SK-N-SH (cell line): Measurements from ENCODE around the gene TRANK1. TPM values are rescaled to one million over a fixed set of nuclear protein-coding genes. Genes with fewer than 3 reads are reported as not detected.
A peak's percentile ranks its signal among the peaks of the same experiment; 100 is the strongest.

Experiments
- CTCF ChIA-PET: fragments of 300-600, 350-600 bp; formaldehyde crosslinking; extraction: SDS; loops from one replicate; lab custom pipeline; 2021; lab: Yijun Ruan, JAX
- POLR2A ChIA-PET: fragments of 350-600 bp; sonication (Branson Sonifier 250); formaldehyde crosslinking; extraction: SDS; loops from one replicate; lab custom pipeline; 2020; ENCODE audit warnings: antibody characterized with exemption, inconsistent platforms; lab: Yijun Ruan, JAX
- DNase-seq: peaks from one replicate; pipeline ENCODE4 v3.0.0; 2012
- H2AFZ ChIP-seq: fragments of 200-600 bp; sonication (generic); 2 replicates; pipeline ENCODE4 v1.8.1; 2016; ENCODE audit warnings: antibody characterized with exemption, mild to moderate bottlenecking, low read depth
- H3F3A ChIP-seq: fragments of 200-600 bp; sonication (generic); replicated peaks from 2 replicates; pipeline ENCODE3; 2016; ENCODE audit warnings: antibody characterized with exemption, mild to moderate bottlenecking; ENCODE audit not compliant: insufficient read depth
- H3K27ac ChIP-seq, 2 experiments: fragments of 200-500 bp in 1 of 2; fragments of 200-600 bp in 1 of 2; sonication (Bioruptor generic) in 1 of 2; sonication (generic), shearing (Covaris generic) in 1 of 2; 2 replicates each; pipeline versions ENCODE4 v1.5.1 to v1.6.1; 2014 to 2016; ENCODE audit warnings: low read depth in 2 of 2, inconsistent platforms in 1 of 2, low read length in 1 of 2, mild to moderate bottlenecking in 1 of 2, mixed read lengths in 1 of 2
- H3K27me3 ChIP-seq: fragments of 200-600 bp; sonication (generic), shearing (Covaris generic); 2 replicates; pipeline ENCODE4 v1.6.1; 2016; ENCODE audit warnings: mixed run types; ENCODE audit not compliant: insufficient read depth
- H3K36me3 ChIP-seq, 2 experiments: fragments of 200-500 bp in 1 of 2; fragments of 200-600 bp in 1 of 2; sonication (Bioruptor generic) in 1 of 2; sonication (generic) in 1 of 2; replicated peaks in 1 of 2; 2 replicates each; pipeline versions ENCODE3 to v1.5.1; 2014 to 2016; ENCODE audit warnings: low read length in 1 of 2, mild to moderate bottlenecking in 1 of 2; ENCODE audit not compliant: insufficient read depth in 2 of 2, control insufficient read depth in 1 of 2
- H3K4me1 ChIP-seq, 2 experiments: fragments of 200-500 bp in 1 of 2; fragments of 200-600 bp in 1 of 2; sonication (Bioruptor generic) in 1 of 2; sonication (generic), shearing (Covaris generic) in 1 of 2; 2 replicates each; pipeline versions ENCODE4 v1.5.1 to v1.6.1; 2014 to 2016; ENCODE audit warnings: low read depth in 1 of 2, low read length in 1 of 2, mixed run types in 1 of 2; ENCODE audit not compliant: insufficient read depth in 2 of 2, control insufficient read depth in 1 of 2
- H3K4me2 ChIP-seq: fragments of 200-600 bp; sonication (generic), shearing (Covaris generic); 2 replicates; pipeline ENCODE4 v1.6.1; 2017; ENCODE audit warnings: mixed run types
- H3K4me3 ChIP-seq, 2 experiments: fragments of 200-500 bp in 1 of 2; fragments of 200-600 bp in 1 of 2; sonication (Bioruptor generic) in 1 of 2; sonication (generic), shearing (Covaris generic) in 1 of 2; 2 replicates each; pipeline versions ENCODE4 v1.5.1 to v1.8.1; 2014 to 2016; ENCODE audit warnings: low read depth in 2 of 2, inconsistent platforms in 1 of 2, low read length in 1 of 2, mild to moderate bottlenecking in 1 of 2, mixed read lengths in 1 of 2, moderate library complexity in 1 of 2
- H3K79me2 ChIP-seq: fragments of 200-600 bp; sonication (generic); 2 replicates; pipeline ENCODE4 v1.8.1; 2017; ENCODE audit warnings: mild to moderate bottlenecking; ENCODE audit not compliant: insufficient read depth
- H3K9ac ChIP-seq: fragments of 200-600 bp; sonication (generic); 2 replicates; pipeline ENCODE4 v1.6.1; 2017; ENCODE audit warnings: mixed run types
- H3K9me2 ChIP-seq: fragments of 200-600 bp; sonication (generic); 2 replicates; pipeline ENCODE4 v1.6.1; 2017; ENCODE audit warnings: mixed run types
- H3K9me3 ChIP-seq: fragments of 200-600 bp; sonication (generic); 2 replicates; pipeline ENCODE4 v1.6.1; 2017; ENCODE audit warnings: mixed run types, mild to moderate bottlenecking, moderate library complexity
- H4K20me1 ChIP-seq: fragments of 200-600 bp; sonication (generic); 2 replicates; pipeline ENCODE4 v1.6.1; 2017; ENCODE audit warnings: mild to moderate bottlenecking, mixed run types; ENCODE audit not compliant: insufficient read depth
- CHD2 ChIP-seq: fragments of 150-350 bp; IDR thresholded peaks from 2 replicates; pipeline ENCODE4 v1.6.1; 2018; ENCODE audit warnings: low read length; ENCODE audit not compliant: partially characterized antibody
- CTCF ChIP-seq: fragments of 200-600 bp; sonication (generic); IDR thresholded peaks from 2 replicates; pipeline ENCODE4 v1.6.1; 2017; ENCODE audit warnings: antibody characterized with exemption, mild to moderate bottlenecking, moderate library complexity
- EP300 ChIP-seq, 2 experiments: IDR thresholded peaks; 2 replicates each; pipeline versions ENCODE4 v1.4.0 to v1.6.1; 2012; ENCODE audit warnings: borderline replicate concordance in 1 of 2, low read depth in 1 of 2, low read length in 1 of 2
- EZH2phosphoT487 ChIP-seq: fragments of 200-600 bp; sonication (generic); IDR thresholded peaks from 2 replicates; pipeline ENCODE4 v1.6.1; 2017; ENCODE audit warnings: low read depth, mixed run types, mild to moderate bottlenecking, antibody characterized with exemption, moderate library complexity, borderline replicate concordance
- FOXJ3 ChIP-seq: sonication (generic); formaldehyde crosslinking; IDR thresholded peaks from 2 replicates; pipeline ENCODE4 v1.5.1; 2020; ENCODE audit warnings: mild to moderate bottlenecking, missing genetic modification reagents
- FOXM1 ChIP-seq: IDR thresholded peaks from 2 replicates; pipeline ENCODE4 v1.4.0; 2012; ENCODE audit warnings: low read depth, mild to moderate bottlenecking
- GABPA ChIP-seq: IDR thresholded peaks from 2 replicates; pipeline ENCODE4 v1.4.0; 2012; ENCODE audit warnings: low read depth, mild to moderate bottlenecking
- MAX ChIP-seq: IDR thresholded peaks from 2 replicates; pipeline ENCODE4 v1.4.0; 2012; ENCODE audit warnings: low read depth
- MXI1 ChIP-seq: IDR thresholded peaks from 2 replicates; pipeline ENCODE4 v1.6.1; 2012; ENCODE audit warnings: mild to moderate bottlenecking, low read depth, low read length, improper control_type of control experiment
- NFIC ChIP-seq: IDR thresholded peaks from 2 replicates; pipeline ENCODE4 v1.4.0; 2012; ENCODE audit warnings: borderline replicate concordance
- POLR2AphosphoS5 ChIP-seq: IDR thresholded peaks from 2 replicates; pipeline ENCODE4 v1.6.1; 2012; ENCODE audit warnings: low read depth, low read length
- RAD21 ChIP-seq: IDR thresholded peaks from 2 replicates; pipeline ENCODE4 v1.6.1; 2012; ENCODE audit warnings: mild to moderate bottlenecking, low read length
- SIN3A ChIP-seq: IDR thresholded peaks from 2 replicates; pipeline ENCODE4 v1.6.1; 2012; ENCODE audit warnings: low read depth, mild to moderate bottlenecking, low read length, moderate library complexity, borderline replicate concordance
- TAF1 ChIP-seq: IDR thresholded peaks from 2 replicates; pipeline ENCODE4 v1.6.1; 2012; ENCODE audit warnings: low read depth, mild to moderate bottlenecking, low read length, moderate library complexity, borderline replicate concordance
- TEAD4 ChIP-seq: IDR thresholded peaks from 2 replicates; pipeline ENCODE4 v1.4.0; 2012; ENCODE audit warnings: mild to moderate bottlenecking, borderline replicate concordance; ENCODE audit not compliant: insufficient read depth
- USF1 ChIP-seq: IDR thresholded peaks from 2 replicates; pipeline ENCODE4 v1.4.0; 2012; ENCODE audit warnings: low read depth, borderline replicate concordance
- YY1 ChIP-seq: IDR thresholded peaks from 2 replicates; pipeline ENCODE4 v1.4.0; 2012; ENCODE audit warnings: low read depth, mild to moderate bottlenecking
- WGBS: methylation state at CpG from one replicate; pipeline ENCODE4 v1.1.6; 2017; ENCODE audit warnings: low lambda C conversion rate; 5-methylcytosine and 5-hydroxymethylcytosine counted together
- polyA plus RNA-seq, 3 experiments: library from polyadenylated mRNA; depleted of rRNA; stranded (reverse); fragments of >200 nt; gene quantifications; 2 replicates each; pipeline ENCODE4 v1.2.3, GENCODE V29; 2012
- TF ChIP-seq, protein P1 (sequence below): IDR thresholded peaks from 2 replicates; pipeline ENCODE4 v1.4.0; 2012; ENCODE audit warnings: low read depth, borderline replicate concordance

TRANK1 gene
- polyA plus RNA-seq, 1 of the 3 experiments (the other 2 are of a cell fraction): 0.16 TPM

DNA sequence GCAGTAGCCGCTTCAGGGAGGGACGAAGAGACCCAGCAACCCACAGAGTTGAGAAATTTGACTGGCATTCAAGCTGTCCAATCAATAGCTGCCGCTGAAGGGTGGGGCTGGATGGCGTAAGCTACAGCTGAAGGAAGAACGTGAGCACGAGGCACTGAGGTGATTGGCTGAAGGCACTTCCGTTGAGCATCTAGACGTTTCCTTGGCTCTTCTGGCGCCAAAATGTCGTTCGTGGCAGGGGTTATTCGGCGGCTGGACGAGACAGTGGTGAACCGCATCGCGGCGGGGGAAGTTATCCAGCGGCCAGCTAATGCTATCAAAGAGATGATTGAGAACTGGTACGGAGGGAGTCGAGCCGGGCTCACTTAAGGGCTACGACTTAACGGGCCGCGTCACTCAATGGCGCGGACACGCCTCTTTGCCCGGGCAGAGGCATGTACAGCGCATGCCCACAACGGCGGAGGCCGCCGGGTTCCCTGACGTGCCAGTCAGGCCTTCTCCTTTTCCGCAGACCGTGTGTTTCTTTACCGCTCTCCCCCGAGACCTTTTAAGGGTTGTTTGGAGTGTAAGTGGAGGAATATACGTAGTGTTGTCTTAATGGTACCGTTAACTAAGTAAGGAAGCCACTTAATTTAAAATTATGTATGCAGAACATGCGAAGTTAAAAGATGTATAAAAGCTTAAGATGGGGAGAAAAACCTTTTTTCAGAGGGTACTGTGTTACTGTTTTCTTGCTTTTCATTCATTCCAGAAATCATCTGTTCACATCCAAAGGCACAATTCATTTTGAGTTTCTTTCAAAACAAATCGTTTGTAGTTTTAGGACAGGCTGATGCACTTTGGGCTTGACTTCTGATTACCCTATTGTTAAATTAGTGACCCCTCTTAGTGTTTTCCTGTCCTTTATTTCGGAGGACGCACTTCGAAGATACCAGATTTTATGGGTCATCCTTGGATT lies 48.8 kb upstream of the TRANK1 start, which contains the start of gene MLH1 (continued):
- TF ChIP-seq USF1: no peak
- no peak for TF ChIP-seq CTCF
- peak; percentile 86 for TF ChIP-seq GABPA
- peak; percentile 54 for TF ChIP-seq CHD2
- TF ChIP-seq MAX: peak; percentile 87
- TF ChIP-seq, protein P1, sequence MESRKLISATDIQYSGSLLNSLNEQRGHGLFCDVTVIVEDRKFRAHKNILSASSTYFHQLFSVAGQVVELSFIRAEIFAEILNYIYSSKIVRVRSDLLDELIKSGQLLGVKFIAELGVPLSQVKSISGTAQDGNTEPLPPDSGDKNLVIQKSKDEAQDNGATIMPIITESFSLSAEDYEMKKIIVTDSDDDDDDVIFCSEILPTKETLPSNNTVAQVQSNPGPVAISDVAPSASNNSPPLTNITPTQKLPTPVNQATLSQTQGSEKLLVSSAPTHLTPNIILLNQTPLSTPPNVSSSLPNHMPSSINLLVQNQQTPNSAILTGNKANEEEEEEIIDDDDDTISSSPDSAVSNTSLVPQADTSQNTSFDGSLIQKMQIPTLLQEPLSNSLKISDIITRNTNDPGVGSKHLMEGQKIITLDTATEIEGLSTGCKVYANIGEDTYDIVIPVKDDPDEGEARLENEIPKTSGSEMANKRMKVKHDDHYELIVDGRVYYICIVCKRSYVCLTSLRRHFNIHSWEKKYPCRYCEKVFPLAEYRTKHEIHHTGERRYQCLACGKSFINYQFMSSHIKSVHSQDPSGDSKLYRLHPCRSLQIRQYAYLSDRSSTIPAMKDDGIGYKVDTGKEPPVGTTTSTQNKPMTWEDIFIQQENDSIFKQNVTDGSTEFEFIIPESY: no peak
- no peak for TF ChIP-seq TEAD4
- TF ChIP-seq SIN3A: peak; percentile 69; the same call in 1 of the 2 replicates

- Histone ChIP-seq H3K9ac (peak within 1 kb of the TSS; percentile 91), H3K9me2 (no peaks in the 10 kb centered on the region), H3F3A (peaks cover 10% of the 10 kb centered on the region), H3K4me1 (peaks cover 28 to 29% of the 10 kb centered on the region in 2 experiments; a peak in 3 of 4 replicates), H3K36me3 (peaks cover 51 to 56% of the 10 kb centered on the region in 2 experiments), H3K9me3 (no peaks in the 10 kb centered on the region), H3K79me2 (peaks cover 81% of the 10 kb centered on the region), H3K4me3 (peak within 1 kb of the TSS; percentile 81 to 94), H3K27ac (peak within 1 kb of the TSS; percentile 95 to 98), H2AFZ (peak within 1 kb of the TSS; percentile 64), H3K27me3 (no peaks in the 10 kb centered on the region), H3K4me2 (peak within 1 kb of the TSS; percentile 86), H4K20me1 (peaks cover 25% of the 10 kb centered on the region)
- WGBS: 0% methylated on average over 10 of the region's 48 CpGs
- DNase-seq: peak; percentile 95
- ChIA-PET POLR2A (interaction anchor here (0.6 to 1.8 kb wide), 4 partner anchors 14 to 156 kb away, joined by 3 to 12 read pairs (median 4); no protein-coding TSS in a partner anchor), CTCF (interaction anchor here (0.8 to 4.1 kb wide), 10 partner anchors 12 to 265 kb away, joined by 3 to 37 read pairs (median 3); no protein-coding TSS in a partner anchor)
- TF ChIP-seq NFIC: no peak
- TF ChIP-seq MXI1: peak; percentile 18; the same call in 1 of the 2 replicates
- TF ChIP-seq CTCF: peak; percentile 38
- TF ChIP-seq FOXJ3: 0 out of 2 replicates have a peak, but pooled peaks have one; percentile 23
- TF ChIP-seq TAF1: peak; percentile 75
- peak in 1 of 2 experiments; percentile 10; a peak in 1 of 4 replicates for TF ChIP-seq EP300 (IDR thresholded peaks at IDR 0.05; ENCODE audit: borderline replicate concordance in 1 of 2, low read depth in 1 of 2, low read length in 1 of 2)
- no peak for TF ChIP-seq EZH2phosphoT487
- TF ChIP-seq YY1: peak; percentile 61; the same call in 1 of the 2 replicates
- TF ChIP-seq FOXM1: no peak
- TF ChIP-seq POLR2AphosphoS5: peak; percentile 91
- no peak for TF ChIP-seq USF1
- TF ChIP-seq MAX: peak; percentile 74
- peak; percentile 8; the same call in 1 of the 2 replicates for TF ChIP-seq RAD21
These were observed 48.0 kb upstream of the TRANK1 start, which contains the start of gene EPM2AIP1 for GRCh38 chr3:36992806-36993325. TSS of gene EPM2AIP1 (minus strand) at chr3:36993131. CDS start at chr3:36993077, 54 bp downstream.
